Hepatocyte (in vitro differentiated cells): Measurements from ENCODE around the gene SPTBN5. TPM values are rescaled to one million over a fixed set of nuclear protein-coding genes. Genes with fewer than 3 reads are reported as not detected.

Experiments used
- DNase-seq: peaks from one replicate; pipeline ENCODE4 v3.0.0-alpha.2; 2016; ENCODE audit warnings: low spot score
- H2AFZ ChIP-seq: fragments of 200-600 bp; sonication (generic); 2 replicates; pipeline ENCODE4 v1.6.0; 2016; ENCODE audit warnings: antibody characterized with exemption, mild to moderate bottlenecking
- H3K27ac ChIP-seq: fragments of 200-600 bp; sonication (generic); 2 replicates; pipeline ENCODE4 v1.5.1; 2016; ENCODE audit warnings: mild to moderate bottlenecking
- H3K27me3 ChIP-seq: fragments of 200-600 bp; sonication (generic); 2 replicates; pipeline ENCODE4 v1.6.1; 2016
- H3K36me3 ChIP-seq: fragments of 200-600 bp; sonication (generic); replicated peaks from 2 replicates; pipeline ENCODE4 v1.5.1; 2016; ENCODE audit warnings: low read depth; ENCODE audit not compliant: insufficient read depth
- H3K4me1 ChIP-seq: fragments of 200-600 bp; sonication (generic); 2 replicates; pipeline ENCODE4 v1.5.1; 2016; ENCODE audit warnings: mild to moderate bottlenecking, moderate library complexity; ENCODE audit not compliant: insufficient read depth
- H3K4me2 ChIP-seq: fragments of 200-600 bp; sonication (generic); 2 replicates; pipeline ENCODE4 v1.6.0; 2016
- H3K4me3 ChIP-seq: fragments of 200-600 bp; sonication (generic); 2 replicates; pipeline ENCODE4 v1.5.1; 2016; ENCODE audit warnings: mild to moderate bottlenecking
- H3K79me2 ChIP-seq: fragments of 200-600 bp; sonication (generic); 2 replicates; pipeline ENCODE4 v1.6.0; 2017; ENCODE audit warnings: mild to moderate bottlenecking
- H3K9me2 ChIP-seq: fragments of 200-600 bp; sonication (generic); replicated peaks from 2 replicates; pipeline ENCODE4 v1.6.0; 2017; ENCODE audit warnings: mild to moderate bottlenecking; ENCODE audit not compliant: insufficient read depth
- H3K9me3 ChIP-seq: fragments of 200-600 bp; sonication (generic); 2 replicates; pipeline ENCODE4 v1.5.1; 2016; ENCODE audit warnings: low read depth, mild to moderate bottlenecking
- H4K20me1 ChIP-seq: fragments of 200-600 bp; sonication (generic); 2 replicates; pipeline ENCODE4 v1.6.0; 2016; ENCODE audit warnings: mild to moderate bottlenecking; ENCODE audit not compliant: insufficient read depth, poor library complexity, severe bottlenecking
- CTCF ChIP-seq: fragments of 200-600 bp; sonication (generic); IDR thresholded peaks from 2 replicates; pipeline ENCODE4 v1.5.1; 2016; ENCODE audit warnings: antibody characterized with exemption, mild to moderate bottlenecking; ENCODE audit not compliant: poor library complexity
- EZH2 ChIP-seq: fragments of 200-600 bp; sonication (generic); IDR thresholded peaks from 2 replicates; pipeline ENCODE4 v1.6.1; 2016; ENCODE audit warnings: antibody characterized with exemption, mild to moderate bottlenecking, borderline replicate concordance
- EZH2phosphoT487 ChIP-seq: fragments of 200-600 bp; sonication (generic); IDR thresholded peaks from one replicate; pipeline ENCODE4 v1.6.1; 2018; ENCODE audit warnings: antibody characterized with exemption, mild to moderate bottlenecking, low read depth, moderate library complexity; ENCODE audit not compliant: unreplicated experiment, severe bottlenecking
- WGBS: methylation state at CpG from one replicate; pipeline ENCODE4 v1.1.6; 2016; ENCODE audit warnings: low lambda C conversion rate; ENCODE audit errors: missing lambda C conversion rate; 5-methylcytosine and 5-hydroxymethylcytosine counted together
- polyA plus RNA-seq: library from polyadenylated mRNA; unstranded; fragments of >200 nt; fragmentation: Nextera tagmentation; extraction: Ambion mirVana; gene quantifications from 2 replicates; pipeline ENCODE4 v1.2.1, GENCODE V29; 2016
- total RNA-seq: library from RNA; depleted of rRNA; stranded (reverse); fragments of >200 nt; gene quantifications from 2 replicates; pipeline ENCODE4 v1.2.3, GENCODE V29; 2014

The SPTBN5 gene
- total and polyA plus RNA-seq, 2 experiments from 2014 or later = 1.7 to 1.9 TPM

GRCh38 chr15:41820791-41821423 is 72.9 kb downstream of the SPTBN5 start:
- Histone ChIP-seq H2AFZ (no peak overlapping the region), H3K4me1 (no peaks in the 10 kb centered on the region), H3K27me3 (no peaks in the 10 kb centered on the region), H3K79me2 (no peaks in the 10 kb centered on the region), H3K9me2 (no peaks in the 10 kb centered on the region), H3K4me2 (no peak overlapping the region), H3K36me3 (no peaks in the 10 kb centered on the region), H4K20me1 (no peaks in the 10 kb centered on the region), H3K27ac (no peak overlapping the region), H3K9me3 (no peaks in the 10 kb centered on the region), H3K4me3 (no peak overlapping the region)
- TF ChIP-seq EZH2 = no peak
- TF ChIP-seq CTCF = no peak
- no peak for TF ChIP-seq EZH2phosphoT487
- WGBS = 95% methylated on average over 6 of the region's 6 CpGs
- DNase-seq = no peak

DNA sequence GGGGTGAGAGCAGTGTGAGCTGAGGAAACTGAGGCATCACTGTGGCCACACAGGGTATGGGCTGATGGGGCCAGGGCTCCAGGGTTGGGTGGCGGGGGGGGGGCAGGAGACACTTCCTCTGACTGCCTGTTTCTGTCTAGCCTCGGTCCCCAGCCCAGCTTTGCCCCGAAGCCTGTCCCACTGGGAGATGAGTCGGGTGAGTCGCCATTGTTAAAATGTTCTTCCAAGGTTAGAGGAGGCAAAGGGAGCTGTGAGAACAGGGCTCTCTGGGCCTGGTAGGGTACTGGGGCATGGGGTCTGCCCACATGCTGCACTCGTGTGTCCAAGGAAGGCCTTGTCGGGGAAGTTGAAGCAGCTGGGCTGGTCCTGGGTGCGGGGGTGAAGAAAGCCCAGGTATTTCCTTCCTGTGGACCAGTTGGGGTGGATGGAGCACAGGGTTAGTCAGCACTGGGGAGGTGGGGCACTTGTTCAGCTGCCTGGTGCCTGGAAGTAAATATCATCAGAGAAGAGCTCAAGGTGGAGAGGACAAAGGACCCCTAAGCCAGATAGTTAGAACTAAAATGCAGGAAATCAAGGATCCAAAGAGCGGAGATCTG is 74.3 kb downstream of the SPTBN5 start:
- H3K9me3 ChIP-seq = no peaks in the 10 kb centered on the region
- H3K4me2 ChIP-seq = no peak overlapping the region
- H3K27ac ChIP-seq = no peak overlapping the region
- no peak for DNase-seq
- H3K4me1 ChIP-seq = no peaks in the 10 kb centered on the region
- no peaks in the 10 kb centered on the region for H4K20me1 ChIP-seq
- no peak overlapping the region for H2AFZ ChIP-seq
- H3K9me2 ChIP-seq = no peaks in the 10 kb centered on the region
- no peaks in the 10 kb centered on the region for H3K27me3 ChIP-seq
- no peaks in the 10 kb centered on the region for H3K79me2 ChIP-seq
- no peak for TF ChIP-seq EZH2
- TF ChIP-seq EZH2phosphoT487 = no peak
- TF ChIP-seq CTCF = no peak
- no peak overlapping the region for H3K4me3 ChIP-seq
- 95% methylated on average over 8 of the region's 9 CpGs for WGBS
- H3K36me3 ChIP-seq = no peaks in the 10 kb centered on the region

GRCh38 chr15:41817781-41818180 is 76.1 kb downstream of the SPTBN5 start:
- H3K27me3 ChIP-seq = no peaks in the 10 kb centered on the region
- H3K9me3 ChIP-seq = no peaks in the 10 kb centered on the region
- H3K4me3 ChIP-seq = no peak overlapping the region
- TF ChIP-seq EZH2 (no peak), CTCF (no peak), EZH2phosphoT487 (no peak)
- H3K4me2 ChIP-seq = no peak overlapping the region
- no peak overlapping the region for H3K27ac ChIP-seq
- H3K9me2 ChIP-seq = no peaks in the 10 kb centered on the region
- WGBS = 89% methylated on average over 6 of the region's 6 CpGs
- no peaks in the 10 kb centered on the region for H3K79me2 ChIP-seq
- DNase-seq = no peak
- no peaks in the 10 kb centered on the region for H3K36me3 ChIP-seq
- no peaks in the 10 kb centered on the region for H3K4me1 ChIP-seq
- H4K20me1 ChIP-seq = no peaks in the 10 kb centered on the region
- H2AFZ ChIP-seq = no peak overlapping the region
